ENCODE data around the gene MBNL1.

DNA sequence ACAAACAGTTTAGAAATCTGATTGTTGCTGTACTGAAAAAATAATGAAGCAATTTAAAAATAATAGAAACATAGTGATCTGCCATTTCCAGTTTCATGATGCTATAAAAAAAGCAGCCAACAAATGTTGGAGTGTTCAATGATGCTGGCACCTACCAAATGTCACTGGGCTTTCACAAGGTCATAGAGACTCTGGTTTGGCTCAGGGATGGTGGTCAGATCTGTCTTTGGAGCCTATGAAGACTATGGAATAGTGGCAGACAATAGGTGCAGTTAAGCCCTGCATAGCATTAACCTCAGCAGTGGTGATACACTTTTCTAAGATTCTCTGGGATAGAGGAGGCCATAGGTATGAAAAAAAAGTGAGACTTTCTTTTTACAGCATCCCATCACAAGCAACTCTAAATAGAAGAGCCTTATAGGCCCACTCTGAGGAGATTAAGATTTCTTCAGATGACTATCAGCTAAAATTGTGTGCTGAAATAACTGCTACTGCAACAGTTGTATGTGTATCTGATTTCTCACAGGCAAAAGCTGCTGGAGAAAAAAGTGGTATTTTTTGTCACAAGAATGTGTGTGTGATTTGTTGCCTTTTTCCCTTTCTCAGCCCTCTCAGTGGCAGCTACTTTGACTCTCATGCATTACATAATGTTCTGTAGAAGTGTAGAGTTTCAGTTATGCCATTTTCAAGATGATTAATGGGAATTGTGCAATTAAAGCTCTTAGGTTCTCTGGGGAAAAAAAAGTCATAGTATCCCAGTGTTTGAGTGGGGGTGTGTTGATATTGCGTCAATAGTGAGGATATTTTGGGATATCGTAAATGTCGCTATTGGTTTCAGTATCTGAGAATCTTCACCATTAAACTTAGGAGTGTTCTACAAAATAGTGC is 137.4 kb downstream of the MBNL1 start:
- TF ChIP-seq, protein P1, sequence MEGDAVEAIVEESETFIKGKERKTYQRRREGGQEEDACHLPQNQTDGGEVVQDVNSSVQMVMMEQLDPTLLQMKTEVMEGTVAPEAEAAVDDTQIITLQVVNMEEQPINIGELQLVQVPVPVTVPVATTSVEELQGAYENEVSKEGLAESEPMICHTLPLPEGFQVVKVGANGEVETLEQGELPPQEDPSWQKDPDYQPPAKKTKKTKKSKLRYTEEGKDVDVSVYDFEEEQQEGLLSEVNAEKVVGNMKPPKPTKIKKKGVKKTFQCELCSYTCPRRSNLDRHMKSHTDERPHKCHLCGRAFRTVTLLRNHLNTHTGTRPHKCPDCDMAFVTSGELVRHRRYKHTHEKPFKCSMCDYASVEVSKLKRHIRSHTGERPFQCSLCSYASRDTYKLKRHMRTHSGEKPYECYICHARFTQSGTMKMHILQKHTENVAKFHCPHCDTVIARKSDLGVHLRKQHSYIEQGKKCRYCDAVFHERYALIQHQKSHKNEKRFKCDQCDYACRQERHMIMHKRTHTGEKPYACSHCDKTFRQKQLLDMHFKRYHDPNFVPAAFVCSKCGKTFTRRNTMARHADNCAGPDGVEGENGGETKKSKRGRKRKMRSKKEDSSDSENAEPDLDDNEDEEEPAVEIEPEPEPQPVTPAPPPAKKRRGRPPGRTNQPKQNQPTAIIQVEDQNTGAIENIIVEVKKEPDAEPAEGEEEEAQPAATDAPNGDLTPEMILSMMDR (IDR thresholded peaks at IDR 0.05) = no peak
- TF ChIP-seq EP300 (IDR thresholded peaks at IDR 0.05) = no peak
